GM18873 (cell line): ENCODE measurements around the gene SERP1.
"Not testable (repeated sequence)": the region's sequence is repeated elsewhere in the genome, so short reads cannot be mapped to it uniquely, and the experiment has no call there.

Experiments
- ATAC-seq: cut with Tn5 transposase; IDR thresholded peaks from one replicate; pipeline ENCODE4 v1.9.1; 2021; ENCODE audit warnings: mild to moderate bottlenecking, moderate library complexity, moderate number of reproducible peaks; ENCODE audit not compliant: unreplicated experiment, low FRiP score

The SERP1 gene

DNA sequence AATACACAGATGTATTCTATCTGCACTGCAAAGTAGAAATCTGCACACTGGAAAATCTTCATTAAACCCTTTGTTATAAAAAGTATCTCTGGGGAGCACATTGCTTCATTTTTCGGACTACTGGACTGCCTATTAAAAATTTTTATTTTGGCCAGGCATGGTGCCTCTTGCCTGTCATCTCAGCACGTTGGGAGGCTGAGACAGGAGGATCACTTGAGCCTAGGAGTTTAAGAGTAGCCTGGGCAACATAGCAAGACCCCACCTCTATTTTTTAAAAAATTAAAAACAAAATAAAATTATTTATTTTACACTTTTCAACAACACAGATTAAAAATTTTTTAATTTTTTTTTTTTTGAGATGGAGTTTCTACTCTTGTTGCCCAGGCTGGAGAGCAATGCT is 6.0 kb downstream of the SERP1 start:
- ATAC-seq = no peak

DNA sequence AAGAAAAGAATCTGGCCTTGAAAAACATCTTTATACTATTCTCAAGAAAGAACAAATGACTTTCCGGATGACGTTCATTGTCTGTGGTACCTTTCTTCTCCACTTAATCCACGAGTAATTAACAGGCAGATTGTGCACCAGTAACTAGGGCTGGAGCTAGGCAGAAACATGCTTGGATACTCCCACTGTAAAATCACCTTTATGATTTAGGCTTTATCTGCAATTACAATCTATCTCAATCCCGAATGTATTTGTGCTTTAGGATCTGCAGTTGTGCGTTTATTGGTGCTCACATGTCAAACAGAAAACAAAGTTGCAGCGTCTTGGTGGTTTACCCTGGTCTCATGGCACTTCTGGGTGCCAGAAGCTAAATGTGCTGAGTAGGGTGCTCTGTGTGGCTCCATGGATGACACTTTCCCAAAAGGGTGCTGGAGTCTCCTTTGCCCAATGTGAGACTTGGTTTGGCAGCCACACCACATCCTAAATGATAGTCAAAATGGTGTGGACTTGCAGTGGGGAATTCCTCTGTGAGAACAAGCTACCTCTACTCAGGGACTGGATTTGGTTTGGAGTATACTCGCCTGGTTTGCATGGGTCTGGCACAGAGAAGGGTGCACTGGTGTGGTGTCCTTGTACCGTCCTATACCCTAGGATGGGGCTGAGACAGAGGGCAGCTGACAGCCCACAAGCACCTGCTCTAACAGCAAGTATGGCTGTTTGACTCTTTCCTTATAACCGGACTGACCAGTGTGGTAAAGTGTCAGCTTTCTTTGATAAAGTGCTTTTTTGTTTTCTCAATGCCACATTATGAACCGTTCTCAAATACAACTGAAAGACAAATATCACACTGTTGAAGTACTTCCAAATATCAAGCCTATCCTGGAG is 7.7 kb downstream of the SERP1 start:
- ATAC-seq = no peak

DNA sequence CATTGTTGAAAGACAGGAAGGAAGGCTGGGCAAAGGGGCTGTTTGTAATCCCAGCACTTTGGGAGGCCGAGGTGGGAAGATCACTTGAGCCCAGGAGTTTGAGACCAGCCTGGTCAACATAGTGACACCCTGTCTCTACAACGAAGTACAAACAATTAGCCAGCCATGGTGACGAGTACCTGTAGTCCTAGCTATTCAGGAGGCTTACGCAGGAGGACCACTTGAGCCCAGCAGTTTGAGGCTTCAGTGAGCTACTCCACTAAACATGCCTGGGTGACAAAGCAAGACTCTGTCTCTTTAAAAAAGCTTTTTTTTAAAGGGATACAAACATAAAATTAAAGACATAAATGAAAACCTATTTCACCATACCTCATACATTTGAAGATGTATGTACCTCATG is 11.1 kb downstream of the SERP1 start:
- no peak for ATAC-seq

DNA sequence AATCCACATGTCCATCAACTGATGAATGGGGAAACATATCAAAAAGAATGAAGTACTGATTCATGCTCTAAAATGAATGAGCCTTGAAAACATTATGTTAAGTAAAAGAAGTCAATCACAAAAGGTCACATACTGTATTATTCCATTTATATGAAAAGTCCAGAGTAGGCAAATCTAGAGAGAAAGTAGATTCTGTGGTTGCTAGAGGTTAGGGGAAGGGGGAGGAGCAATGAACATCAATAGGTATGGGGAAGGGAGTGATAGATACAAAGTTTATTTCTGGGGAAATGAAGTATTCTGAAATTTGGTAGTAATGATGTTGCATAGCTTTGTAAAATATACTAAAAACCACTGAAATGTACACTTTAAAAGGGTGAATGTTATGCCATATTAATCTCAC is 14.5 kb downstream of the SERP1 start:
- no peak for ATAC-seq

DNA sequence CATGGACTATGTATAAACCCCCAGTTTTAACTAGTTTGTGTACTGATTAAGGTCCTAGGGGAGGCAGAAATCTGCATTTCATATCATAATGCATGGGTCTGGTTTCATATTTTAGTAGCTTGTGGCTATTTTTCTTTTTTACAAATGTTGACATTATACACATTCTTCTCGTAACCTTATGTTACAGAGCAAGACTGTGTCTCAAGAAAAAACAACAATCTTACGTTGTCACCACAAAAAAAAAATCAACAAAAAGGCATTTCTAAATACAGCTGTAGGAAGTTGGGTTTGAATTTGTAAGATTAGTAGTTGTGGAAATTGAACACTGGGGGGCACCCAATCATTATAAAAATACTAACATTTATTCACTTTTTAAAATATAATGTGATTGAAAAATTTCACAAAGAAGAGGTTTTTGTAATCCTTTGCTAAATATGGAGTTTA is 17.9 kb downstream of the SERP1 start:
- ATAC-seq = no peak

DNA sequence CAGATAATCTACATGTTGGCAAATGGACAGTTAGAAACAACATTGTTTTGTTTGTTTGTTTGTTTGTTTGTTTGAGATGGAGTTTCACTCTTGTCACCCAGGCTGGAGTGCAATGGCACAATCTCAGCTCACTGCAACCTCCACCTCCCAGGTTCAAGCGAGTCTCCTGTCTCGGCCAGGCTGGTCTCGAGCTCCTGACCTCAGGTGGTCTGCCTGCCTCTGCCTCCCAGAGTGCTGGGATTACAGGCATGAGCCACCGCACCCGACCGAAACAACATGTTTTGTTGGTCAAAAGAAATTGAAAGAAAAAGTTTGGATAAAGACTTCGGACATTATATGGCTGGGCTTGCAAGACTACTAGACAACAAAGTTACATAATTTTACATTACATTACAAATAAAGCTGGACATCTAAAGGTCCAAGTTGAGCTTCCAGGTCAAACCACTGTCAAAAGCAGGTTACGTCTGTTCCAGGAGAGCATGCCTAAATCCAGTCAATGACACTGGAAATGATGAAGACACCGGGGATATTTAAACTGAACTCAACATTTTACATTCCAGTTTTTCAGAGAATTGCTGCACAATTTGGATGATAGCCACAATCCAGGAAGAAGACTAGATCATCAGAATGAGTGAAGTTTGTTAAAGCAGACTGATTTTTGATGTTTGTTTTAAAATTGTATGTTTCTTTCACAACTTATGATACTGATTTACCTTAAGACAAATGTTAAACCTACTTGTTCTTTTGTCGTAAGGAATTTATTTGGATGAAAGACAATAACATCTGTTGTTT is 18.6 kb downstream of the SERP1 start:
- ATAC-seq = no peak

DNA sequence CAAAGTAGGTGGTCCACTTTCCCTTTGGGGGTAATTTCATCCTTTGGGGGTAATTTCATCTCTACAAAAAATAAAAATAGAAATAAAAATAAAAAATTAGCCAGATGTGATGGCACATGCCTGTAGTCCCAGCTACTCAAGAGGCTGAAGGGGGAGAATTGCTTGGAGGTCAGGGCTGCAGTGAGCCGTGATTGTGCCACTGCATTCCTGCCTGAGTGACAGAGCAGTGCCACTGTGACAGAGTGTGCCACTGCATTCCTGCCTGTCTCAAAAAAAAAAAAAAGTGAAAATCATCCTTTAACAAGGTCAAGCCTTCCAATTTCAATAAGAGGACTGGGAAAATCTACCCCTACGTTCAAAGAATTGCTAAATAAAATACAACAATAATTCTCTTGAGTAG is 22.8 kb downstream of the SERP1 start:
- ATAC-seq = no peak

DNA sequence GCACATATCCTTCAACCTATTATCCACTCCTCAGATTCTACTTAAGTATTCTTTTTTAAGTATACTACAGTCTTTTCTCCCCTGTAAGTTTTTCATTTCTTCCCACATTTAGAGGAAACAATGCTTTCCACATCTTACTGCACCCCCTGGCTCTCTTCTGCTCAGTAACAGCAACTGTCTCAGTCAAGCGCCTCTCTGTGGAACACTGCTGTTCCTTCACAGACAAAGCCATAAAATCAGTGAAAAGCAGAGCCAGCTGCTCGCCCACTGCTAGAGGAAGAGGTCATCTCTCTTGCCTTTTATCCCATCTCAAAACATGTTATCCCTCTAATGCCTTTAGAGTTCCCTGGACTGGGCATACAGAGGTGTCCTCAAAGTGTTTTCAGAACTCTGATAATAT is 24.8 kb downstream of the SERP1 start:
- no peak for ATAC-seq

DNA sequence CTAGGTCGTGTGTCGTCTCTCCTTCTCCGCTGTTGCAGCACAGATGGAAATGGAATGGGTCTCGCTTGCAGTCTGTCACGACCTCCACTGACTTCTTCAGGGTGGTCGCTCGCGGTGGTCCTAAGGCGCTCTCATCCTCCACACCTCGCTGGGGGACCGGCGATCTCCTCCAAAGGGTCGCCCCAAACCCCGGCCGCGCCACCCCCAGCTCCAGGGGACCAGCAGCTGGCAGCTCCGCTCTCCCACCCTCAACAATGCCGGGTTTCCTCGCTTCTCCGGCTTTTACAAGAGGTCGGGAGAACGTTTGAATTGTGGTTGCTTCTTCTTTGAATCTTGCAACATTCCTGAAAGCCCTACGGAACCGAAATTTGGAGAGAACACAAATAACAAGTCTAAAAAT is 25.9 kb downstream of the SERP1 start:
- no peak for ATAC-seq

DNA sequence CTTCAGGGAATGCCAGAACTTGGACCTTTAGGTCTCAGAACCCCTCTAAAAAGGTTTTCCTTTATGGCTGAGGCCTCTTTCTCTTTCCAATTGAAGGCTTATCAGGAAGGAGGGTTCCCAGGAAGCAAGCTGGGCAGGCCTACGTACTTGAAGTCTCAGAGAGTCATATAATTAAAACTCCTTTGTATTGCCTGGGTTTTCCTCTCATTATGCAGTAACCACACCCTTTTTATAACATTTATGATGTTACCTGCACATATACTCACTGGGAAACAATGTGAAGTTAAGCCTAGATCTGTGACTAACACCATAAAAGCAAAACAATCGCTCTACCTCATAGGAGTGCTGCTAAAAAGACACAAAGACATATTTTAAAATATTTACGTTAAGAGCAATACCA is 27.3 kb downstream of the SERP1 start:
- no peak for ATAC-seq

DNA sequence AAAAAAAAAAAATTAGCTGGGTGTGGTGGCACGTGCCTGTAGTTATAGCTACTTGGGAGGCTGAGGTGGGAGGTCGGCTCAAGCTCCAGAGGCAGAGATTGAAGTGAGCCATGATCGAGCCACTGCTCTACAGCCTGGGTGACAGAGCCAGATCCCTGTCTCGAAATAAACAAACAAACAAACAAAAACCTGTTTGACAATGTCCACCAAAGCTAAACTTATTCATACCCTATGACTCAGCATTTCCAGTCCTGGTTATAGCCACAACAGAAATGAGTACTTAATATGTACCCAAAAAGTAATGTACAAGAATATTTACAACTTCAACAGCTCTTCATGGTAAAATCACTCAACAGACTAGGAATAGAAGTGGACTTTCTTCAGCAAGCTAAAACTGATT is 31.1 kb downstream of the SERP1 start:
- no peak for ATAC-seq

DNA sequence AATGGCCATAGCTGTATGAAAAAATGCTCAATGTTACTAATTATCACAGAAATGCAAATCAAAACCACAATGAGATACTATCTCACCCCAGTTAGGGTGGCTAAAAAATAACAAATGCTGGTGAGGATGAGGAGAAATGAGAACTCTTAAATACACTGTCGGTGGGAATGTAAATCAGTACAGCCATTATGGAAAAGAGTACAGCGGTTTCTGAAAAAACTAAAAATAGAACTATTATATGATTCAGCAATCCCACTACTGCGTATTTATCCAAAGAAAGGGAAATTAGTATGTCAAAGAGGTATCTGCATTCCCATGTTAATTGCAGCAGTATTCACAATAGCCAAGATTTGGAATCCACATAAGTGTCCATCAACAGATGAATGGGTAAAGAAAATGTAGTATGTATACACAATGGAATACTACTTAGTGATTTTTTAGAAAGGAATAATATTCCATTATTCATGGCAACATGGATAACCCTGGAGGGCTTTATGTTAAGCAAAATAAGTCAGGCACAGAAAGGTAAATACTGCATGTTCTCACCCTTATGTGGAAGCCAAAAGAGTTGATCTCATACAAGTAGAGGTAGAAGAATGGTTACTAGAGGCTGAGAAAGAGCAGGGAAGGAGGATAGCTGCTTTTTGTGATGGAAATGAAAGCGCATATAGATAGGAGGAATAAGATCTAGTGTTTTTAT is 35.0 kb downstream of the SERP1 start:
- no peak for ATAC-seq

DNA sequence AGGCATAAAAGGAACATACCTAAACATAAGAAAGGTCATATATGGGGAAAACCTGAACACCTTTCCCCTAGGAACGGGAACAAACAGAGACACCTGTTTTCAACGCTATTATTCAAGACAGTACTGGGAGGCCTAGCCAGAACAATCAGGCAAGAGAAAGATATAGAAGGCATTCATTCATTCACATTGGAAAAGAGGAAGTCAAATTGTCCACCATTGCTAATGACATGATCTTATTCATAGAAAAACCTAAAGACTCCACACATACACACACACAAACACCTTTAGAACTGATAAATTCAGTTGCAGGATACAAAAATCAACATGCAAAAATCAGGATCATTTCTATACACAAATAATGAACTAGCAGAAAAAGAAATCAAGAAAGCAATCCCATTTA is 36.5 kb downstream of the SERP1 start:
- ATAC-seq = no peak

DNA sequence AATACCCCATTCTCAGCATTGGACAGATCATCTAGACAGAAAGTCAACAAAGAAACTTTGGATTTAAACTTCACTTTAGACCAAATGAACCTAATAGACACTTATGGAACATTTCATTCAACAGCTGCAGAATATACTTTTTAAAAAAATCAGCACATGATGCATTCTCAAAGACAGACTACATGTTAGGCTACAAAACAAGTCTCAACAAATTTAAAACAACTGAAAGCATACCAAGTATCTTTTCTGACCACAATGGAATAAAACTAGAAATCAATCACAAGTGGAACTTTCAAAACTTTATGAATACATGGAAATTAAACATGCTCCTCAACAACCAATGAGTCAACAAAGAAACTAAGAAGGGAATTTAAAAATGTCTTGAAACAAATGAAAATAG is 37.9 kb downstream of the SERP1 start:
- ATAC-seq = no peak

DNA sequence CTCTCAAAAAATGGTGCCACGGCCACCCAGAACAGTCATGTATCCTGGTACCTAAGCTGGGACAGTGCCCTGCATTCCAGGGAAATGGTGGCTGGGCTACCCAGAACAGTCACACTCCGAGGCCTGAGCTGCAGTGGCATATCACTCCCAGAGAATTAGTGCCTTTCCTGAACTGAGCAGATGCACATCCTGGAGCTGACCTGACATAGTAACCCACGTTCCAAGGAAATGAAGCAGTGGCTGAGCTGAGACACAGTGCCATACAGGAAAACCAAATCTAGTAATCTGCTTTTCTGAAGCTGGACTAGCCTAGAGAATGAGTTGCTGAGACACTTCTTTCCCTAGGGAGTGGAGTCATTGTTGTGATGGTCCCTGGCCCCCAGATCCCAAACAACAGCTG is 41.8 kb downstream of the SERP1 start:
- no peak for ATAC-seq

DNA sequence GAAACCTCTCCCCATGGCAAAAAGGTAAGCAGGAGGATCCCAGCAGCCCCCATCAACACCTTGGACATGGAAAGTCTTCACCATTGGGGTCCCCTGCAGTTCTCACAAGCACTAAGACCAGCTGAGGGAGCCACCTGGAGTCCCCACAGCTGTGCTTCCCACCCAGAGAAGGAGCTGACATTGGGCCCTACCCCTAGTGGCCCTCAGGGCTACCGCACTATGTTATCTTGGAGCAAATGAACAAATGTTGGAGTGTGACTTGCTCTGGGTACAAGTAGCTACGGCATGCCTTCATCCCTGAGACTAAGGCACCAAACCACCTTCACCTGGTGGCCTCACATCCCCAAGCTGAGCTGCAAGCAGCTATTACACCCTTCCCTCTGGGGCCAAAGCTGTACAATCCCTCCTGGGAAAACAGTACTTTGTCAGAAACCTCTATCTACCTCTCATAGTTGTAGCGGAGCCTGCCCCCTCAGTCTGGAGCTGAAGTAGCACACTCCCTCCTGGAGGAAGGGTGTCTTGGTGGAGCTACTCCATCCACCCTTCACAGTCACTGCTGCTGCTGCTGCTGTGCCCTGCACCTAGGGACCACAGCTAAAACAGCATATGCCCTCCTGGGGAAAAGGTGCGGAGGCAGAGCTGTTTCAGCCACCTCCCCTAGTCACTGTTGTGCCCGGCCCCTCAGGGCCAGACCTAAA is 42.7 kb downstream of the SERP1 start:
- no peak for ATAC-seq

DNA sequence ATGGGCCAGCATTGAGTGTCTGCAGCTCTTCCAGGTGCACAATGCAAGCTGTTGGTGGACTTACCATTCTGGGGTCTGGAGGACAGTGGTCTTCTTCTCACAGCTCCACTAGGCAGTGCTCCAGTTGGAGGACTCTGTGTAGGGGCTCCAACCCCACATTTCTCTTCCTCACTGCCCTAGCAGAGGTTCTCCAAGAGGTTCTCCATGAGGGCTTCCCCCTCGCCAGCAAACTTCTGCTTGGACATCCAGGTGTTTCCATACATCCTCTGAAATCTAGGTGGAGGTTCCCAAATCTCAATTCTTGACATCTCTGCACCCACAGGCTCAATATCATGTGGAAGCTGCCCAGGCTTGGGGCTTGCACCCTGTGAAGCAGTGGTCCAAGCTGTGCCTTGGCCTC is 45.3 kb downstream of the SERP1 start:
- not testable (repeated sequence) for ATAC-seq

DNA sequence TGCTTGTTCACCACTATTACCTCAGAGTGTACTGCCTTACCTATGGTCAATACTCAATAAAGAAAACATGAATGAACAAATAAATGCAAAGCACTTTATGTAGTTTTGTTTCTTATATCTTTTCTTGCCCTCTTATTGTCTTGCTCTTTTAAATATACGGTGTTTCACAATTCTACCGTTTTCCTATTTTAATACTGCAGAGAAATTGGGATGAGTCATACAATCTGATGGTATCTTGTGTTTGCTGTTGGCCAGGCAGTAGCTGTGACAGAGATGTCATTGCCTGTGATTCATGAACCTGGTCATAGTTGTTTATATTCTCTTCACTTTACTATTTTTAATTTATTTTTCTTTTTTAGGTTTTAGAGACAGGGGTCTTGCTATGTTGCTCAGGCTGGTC is 48.3 kb downstream of the SERP1 start:
- ATAC-seq = no peak

DNA sequence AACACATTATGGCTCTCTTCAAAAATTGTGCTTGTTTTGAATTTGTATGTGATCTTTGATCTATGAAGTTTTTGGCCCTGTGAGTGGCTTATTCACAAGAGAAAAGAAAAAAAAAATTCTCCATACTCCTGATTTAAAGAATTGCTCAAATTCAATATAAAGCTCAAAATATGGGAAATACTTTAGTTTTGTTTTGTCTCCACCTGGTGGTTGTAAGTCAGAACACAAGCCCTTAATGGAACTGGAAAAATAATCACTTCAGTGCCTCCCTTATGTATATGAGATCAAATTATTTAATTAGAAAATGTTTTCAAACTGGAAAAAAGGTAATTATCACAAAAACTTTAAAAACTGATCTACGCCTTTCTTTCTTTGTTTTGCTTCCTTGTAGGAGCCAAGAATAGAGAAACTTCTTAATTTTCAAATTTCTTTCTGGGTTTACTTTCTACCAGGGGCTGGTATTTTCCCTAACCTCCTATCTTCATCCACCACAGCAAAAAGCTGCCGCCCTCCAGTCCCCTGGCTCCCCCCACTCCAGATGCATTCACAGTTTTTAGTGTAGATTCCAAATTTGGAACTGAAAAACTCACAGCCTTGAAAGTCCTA is 50.6 kb downstream of the SERP1 start:
- ATAC-seq = no peak

DNA sequence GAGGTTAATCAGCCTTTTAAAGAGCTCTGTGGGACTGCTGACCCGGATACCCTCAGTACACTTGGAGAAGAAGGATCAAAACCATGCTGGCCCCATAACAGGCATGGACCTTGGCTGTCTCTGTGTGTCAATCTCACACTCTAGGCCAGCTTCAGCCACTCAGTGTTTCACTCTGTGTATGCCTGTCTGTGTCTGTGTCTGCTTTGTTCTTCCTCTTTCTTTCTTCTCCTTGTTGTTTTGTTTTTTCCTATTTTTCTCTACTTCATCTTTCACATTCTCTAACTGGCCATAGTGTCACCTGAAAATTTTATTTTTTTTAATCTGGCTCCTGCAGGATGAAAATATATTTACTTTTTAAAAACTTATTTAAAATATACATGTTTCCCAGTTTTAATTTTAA is 51.1 kb downstream of the SERP1 start:
- ATAC-seq = no peak
